Hepatocyte (in vitro differentiated cells): Measurements from ENCODE around the gene YWHAG.

ENCODE experiments used
- EZH2 ChIP-seq: fragments of 200-600 bp; sonication (generic); IDR thresholded peaks from 2 replicates; pipeline ENCODE4 v1.6.1; 2016; ENCODE audit warnings: antibody characterized with exemption, mild to moderate bottlenecking, borderline replicate concordance
- TF ChIP-seq, protein P1 (sequence below): fragments of 200-600 bp; sonication (generic); IDR thresholded peaks from 2 replicates; pipeline ENCODE4 v1.5.1; 2016; ENCODE audit warnings: antibody characterized with exemption, mild to moderate bottlenecking; ENCODE audit not compliant: poor library complexity

- no peak for TF ChIP-seq EZH2
- TF ChIP-seq, protein P1, sequence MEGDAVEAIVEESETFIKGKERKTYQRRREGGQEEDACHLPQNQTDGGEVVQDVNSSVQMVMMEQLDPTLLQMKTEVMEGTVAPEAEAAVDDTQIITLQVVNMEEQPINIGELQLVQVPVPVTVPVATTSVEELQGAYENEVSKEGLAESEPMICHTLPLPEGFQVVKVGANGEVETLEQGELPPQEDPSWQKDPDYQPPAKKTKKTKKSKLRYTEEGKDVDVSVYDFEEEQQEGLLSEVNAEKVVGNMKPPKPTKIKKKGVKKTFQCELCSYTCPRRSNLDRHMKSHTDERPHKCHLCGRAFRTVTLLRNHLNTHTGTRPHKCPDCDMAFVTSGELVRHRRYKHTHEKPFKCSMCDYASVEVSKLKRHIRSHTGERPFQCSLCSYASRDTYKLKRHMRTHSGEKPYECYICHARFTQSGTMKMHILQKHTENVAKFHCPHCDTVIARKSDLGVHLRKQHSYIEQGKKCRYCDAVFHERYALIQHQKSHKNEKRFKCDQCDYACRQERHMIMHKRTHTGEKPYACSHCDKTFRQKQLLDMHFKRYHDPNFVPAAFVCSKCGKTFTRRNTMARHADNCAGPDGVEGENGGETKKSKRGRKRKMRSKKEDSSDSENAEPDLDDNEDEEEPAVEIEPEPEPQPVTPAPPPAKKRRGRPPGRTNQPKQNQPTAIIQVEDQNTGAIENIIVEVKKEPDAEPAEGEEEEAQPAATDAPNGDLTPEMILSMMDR: no peak
These were observed 3.6 kb downstream of the YWHAG start for GRCh38 chr7:76354981-76355730.
